Measurements from ENCODE around the gene GRAMD2B.

The GRAMD2B gene

DNA sequence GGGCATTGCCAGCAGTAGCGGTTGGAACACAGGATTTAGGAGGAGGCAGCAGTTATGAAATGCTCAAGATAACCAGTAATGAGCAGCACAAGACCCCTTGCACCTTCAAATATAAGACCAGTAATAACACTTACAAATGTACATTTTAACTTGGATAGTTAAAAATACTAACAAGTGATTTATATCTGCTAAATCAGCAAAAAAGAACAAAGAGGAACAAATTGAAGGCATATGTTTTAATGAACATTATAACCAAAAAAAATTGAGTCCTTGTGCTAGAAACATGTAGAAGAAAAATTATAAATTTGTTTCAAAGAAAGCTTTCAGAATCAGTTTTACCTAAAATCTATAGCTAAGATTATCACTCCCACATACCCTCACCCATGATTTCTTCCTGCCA is 119.8 kb downstream of the GRAMD2B start:
- no peak for DNase-seq
- no peak for ATAC-seq

DNA sequence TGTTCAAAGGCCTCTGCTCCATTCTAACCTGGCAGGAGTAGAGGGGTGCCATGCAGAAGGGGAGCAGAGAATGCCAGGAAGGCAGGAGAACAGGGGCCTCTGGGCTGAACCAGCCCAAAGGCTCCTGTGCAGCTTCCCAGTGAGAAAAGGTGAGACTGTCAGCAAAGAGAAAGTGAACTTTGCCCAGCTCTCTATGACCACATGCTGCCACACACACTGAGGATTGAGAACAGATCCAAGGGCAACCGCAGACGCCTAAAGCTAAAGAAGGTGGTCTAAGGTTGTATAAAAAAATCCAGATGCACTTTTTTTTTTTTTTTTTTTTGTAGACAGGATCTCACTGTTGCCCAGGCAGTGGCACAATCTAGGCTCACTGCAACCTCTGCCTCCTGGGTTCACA is 120.5 kb downstream of the GRAMD2B start:
- no peak for DNase-seq
- no peak for ATAC-seq

All from stimulated activated naive CD8-positive, alpha-beta T cell treated with anti-CD3 and anti-CD28 coated beads, Interleukin-15, Interleukin-2, amounts not matched to agents 100 U/mL and 50 U/mL, for 24 hours (primary cell).